Brain microvascular endothelial cell (primary cell): Measurements from ENCODE around the gene HIF3A.

ENCODE experiments used
- DNase-seq: peaks from one replicate; pipeline ENCODE4 v3.0.0-alpha.2; 2020
- H3K27ac ChIP-seq: fragments of 250-450 bp; sonication (Bioruptor Pico); 2 replicates; pipeline ENCODE4 v1.5.1; 2020; ENCODE audit warnings: mild to moderate bottlenecking, moderate library complexity
- H3K27me3 ChIP-seq: fragments of 250-450 bp; sonication (Bioruptor Pico); replicated peaks from 2 replicates; pipeline ENCODE4 v1.5.1; 2020; ENCODE audit warnings: mild to moderate bottlenecking
- H3K36me3 ChIP-seq: fragments of 250-450 bp; sonication (Bioruptor Pico); replicated peaks from 2 replicates; pipeline ENCODE4 v1.5.1; 2020; ENCODE audit warnings: mild to moderate bottlenecking
- H3K4me3 ChIP-seq: 2 replicates; pipeline ENCODE4 v1.5.1; 2011; ENCODE audit warnings: low read depth, mild to moderate bottlenecking, control low read depth, low read length, moderate library complexity
- in situ Hi-C: cut with HindIII; loops from 2 replicates; pipeline ENCODE4 v1.10.0; 2017; ENCODE audit warnings: low sequenced_read_pairs, low pct_ligation_motif_present
- TF ChIP-seq, protein P1 (sequence below): IDR thresholded peaks from 2 replicates; pipeline ENCODE4 v1.5.1; 2011; ENCODE audit warnings: low read depth, mild to moderate bottlenecking, moderate library complexity, low read length, control low read depth, inconsistent platforms; ENCODE audit errors: missing control alignments

The HIF3A gene

DNA sequence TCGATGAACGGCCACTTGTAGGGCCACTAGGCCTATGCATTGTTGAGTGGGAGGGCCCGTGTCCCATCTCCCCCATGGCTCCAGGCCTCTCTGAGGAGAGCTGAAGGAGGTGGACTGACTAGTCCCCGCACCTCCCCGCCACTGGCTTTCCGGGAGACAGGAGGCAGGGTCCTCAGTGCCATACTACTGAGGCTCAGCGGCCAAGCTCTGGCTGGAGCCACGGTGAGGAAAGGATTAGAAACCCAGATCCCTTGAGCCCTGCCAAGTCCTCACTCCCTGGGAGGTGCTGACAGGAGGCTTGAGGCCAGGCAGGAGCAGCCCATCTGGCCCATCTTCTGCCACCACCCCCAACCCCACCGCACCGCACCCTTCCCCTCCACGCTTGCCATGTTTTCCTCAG is 87.6 kb downstream of the HIF3A start:
- peaks cover 65% of the 10 kb centered on the region for H3K36me3 ChIP-seq

DNA sequence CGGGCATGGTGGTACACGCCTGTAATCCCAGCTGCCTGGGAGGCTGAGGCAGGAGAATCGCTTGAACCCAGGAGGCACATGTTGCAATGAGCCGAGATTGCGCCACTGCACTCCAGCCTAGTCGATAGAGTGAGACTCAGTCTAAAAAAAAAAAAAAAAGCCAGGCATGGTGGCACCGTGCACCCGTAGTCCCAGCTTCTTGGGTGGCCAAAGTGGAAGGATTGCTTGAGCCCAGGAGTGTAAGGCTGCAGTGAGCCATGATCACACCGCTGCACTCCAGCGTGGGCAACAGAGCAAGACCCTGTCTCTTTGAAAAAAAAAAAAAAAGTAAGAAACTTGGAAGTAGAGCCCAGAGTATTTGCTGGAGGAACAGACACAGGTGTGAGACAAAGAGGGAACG is 88.8 kb downstream of the HIF3A start:
- H3K36me3 ChIP-seq: peaks cover 71% of the 10 kb centered on the region
- H3K4me3 ChIP-seq: no peak overlapping the region
- H3K27me3 ChIP-seq: no peaks in the 10 kb centered on the region
- TF ChIP-seq, protein P1, sequence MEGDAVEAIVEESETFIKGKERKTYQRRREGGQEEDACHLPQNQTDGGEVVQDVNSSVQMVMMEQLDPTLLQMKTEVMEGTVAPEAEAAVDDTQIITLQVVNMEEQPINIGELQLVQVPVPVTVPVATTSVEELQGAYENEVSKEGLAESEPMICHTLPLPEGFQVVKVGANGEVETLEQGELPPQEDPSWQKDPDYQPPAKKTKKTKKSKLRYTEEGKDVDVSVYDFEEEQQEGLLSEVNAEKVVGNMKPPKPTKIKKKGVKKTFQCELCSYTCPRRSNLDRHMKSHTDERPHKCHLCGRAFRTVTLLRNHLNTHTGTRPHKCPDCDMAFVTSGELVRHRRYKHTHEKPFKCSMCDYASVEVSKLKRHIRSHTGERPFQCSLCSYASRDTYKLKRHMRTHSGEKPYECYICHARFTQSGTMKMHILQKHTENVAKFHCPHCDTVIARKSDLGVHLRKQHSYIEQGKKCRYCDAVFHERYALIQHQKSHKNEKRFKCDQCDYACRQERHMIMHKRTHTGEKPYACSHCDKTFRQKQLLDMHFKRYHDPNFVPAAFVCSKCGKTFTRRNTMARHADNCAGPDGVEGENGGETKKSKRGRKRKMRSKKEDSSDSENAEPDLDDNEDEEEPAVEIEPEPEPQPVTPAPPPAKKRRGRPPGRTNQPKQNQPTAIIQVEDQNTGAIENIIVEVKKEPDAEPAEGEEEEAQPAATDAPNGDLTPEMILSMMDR: no peak
- in situ Hi-C loops: no loop called here
- no peak for DNase-seq
- no peak overlapping the region for H3K27ac ChIP-seq

More for the DNA sequence above, 87.6 kb downstream of the HIF3A start:
- TF ChIP-seq, protein P1: no peak
- Histone ChIP-seq H3K27ac (no peak overlapping the region), H3K4me3 (no peak overlapping the region), H3K27me3 (no peaks in the 10 kb centered on the region)
- no peak for DNase-seq
- in situ Hi-C loops: no loop called here

DNA sequence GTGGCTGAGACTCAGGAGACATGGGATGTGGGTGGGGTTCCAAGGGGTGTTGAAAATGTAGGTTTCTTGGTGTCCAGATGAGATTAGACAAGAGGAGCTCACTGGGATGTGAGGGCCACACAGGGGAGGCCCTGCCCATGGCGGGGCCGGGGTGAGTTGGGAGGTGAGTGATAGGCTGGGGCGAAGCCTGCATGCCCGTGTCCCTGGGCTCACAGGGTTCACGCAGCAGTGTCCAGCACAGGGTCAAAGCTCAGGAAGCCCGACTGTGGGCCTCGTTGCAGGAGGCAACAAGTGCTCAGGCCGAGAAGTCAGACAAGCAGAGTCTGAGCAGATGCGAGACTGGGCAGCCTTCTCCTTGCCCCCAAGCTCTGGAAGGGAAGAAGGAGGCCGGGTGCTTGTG is 89.3 kb downstream of the HIF3A start:
- Histone ChIP-seq H3K27me3 (no peaks in the 10 kb centered on the region), H3K4me3 (no peak overlapping the region), H3K36me3 (peaks cover 76% of the 10 kb centered on the region), H3K27ac (no peak overlapping the region)
- TF ChIP-seq, protein P1: no peak
- DNase-seq: no peak
- in situ Hi-C loops: no loop called here

DNA sequence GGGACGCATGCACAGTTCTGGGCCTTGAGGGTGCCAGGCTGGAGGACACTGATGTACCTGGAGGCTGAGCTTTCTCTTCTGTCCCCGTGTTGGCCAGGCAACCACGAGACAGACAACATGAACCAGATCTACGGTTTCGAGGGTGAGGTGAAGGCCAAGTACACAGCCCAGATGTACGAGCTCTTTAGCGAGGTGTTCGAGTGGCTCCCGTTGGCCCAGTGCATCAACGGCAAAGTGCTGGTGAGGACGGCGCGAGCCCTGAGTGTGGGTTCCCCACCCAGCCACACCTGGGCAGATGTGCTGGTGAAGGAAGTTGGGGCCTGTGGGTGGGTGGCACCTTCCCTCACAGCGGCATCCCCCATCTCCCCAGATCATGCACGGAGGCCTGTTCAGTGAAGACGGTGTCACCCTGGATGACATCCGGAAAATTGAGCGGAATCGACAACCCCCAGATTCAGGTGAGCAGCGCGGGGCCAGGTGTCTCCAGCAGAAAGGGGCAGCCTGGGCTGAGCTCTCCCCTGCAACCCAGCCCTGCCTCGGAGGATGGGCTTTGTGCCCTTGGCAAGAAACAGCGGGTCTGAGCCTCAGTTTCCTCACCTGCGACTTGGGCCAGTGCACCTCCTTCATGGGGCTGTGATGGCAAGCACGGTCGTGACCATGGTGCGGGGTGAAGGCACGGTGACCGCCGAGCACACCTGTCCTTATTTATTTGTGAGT is 90.3 kb downstream of the HIF3A start:
- DNase-seq: no peak
- Histone ChIP-seq H3K36me3 (peaks cover 83% of the 10 kb centered on the region), H3K4me3 (no peak overlapping the region), H3K27me3 (no peaks in the 10 kb centered on the region), H3K27ac (no peak overlapping the region)
- TF ChIP-seq, protein P1: no peak
- in situ Hi-C loops: no loop called here

DNA sequence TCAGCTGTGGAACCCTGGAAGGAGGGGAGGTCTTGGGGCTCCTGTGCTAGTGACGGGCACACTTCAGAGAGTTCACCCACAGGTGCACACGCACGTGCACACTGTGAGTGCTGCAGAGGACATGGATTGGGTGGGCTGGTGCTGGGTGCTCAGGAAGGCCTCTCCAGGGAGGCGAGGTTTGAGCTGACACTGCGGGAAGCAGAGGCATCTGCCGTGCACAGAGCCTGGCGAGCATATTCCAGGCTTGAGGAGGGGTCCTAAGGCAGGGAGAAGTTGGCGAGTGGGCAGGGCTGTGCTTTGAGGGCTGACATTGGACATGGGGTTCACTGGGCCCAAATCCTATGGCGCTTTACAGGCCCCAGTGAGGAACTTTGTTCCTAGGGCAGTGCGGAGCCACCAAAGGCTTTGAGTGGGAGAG is 90.9 kb downstream of the HIF3A start:
- no peak overlapping the region for H3K4me3 ChIP-seq
- in situ Hi-C loops: no loop called here
- H3K36me3 ChIP-seq: peaks cover 80% of the 10 kb centered on the region
- TF ChIP-seq, protein P1: no peak
- no peaks in the 10 kb centered on the region for H3K27me3 ChIP-seq
- H3K27ac ChIP-seq: no peak overlapping the region
- no peak for DNase-seq
